HepG2 (cell line): ENCODE results near the gene CLIC3. TPM values are rescaled to one million over a fixed set of nuclear protein-coding genes. Genes with fewer than 3 reads are reported as not detected.

Experiments
- DNMT1 ChIP-seq: sonication (generic); formaldehyde crosslinking; IDR thresholded peaks from 2 replicates; pipeline ENCODE4 v1.5.1; 2020; ENCODE audit warnings: mild to moderate bottlenecking, missing genetic modification reagents
- EP300 ChIP-seq, 3 experiments: sonication (generic) in 1 of 3; formaldehyde crosslinking in 1 of 3; IDR thresholded peaks; 2 replicates each; pipeline versions ENCODE4 v1.5.1 to v1.6.1; 2011 to 2020; ENCODE audit warnings: low read depth in 2 of 3, low read length in 2 of 3, borderline replicate concordance in 1 of 3, improper control_type of control experiment in 1 of 3, mild to moderate bottlenecking in 1 of 3, missing genetic modification reagents in 1 of 3, moderate library complexity in 1 of 3
- HOXA5 ChIP-seq: sonication (generic); formaldehyde crosslinking; IDR thresholded peaks from 2 replicates; pipeline ENCODE4 v1.4.0; 2020; ENCODE audit warnings: missing genetic modification reagents
- JUND ChIP-seq: sonication (generic); formaldehyde crosslinking; IDR thresholded peaks from 2 replicates; pipeline ENCODE4 v1.8.0; 2022; ENCODE audit warnings: mild to moderate bottlenecking, missing genetic modification reagents
- KDM2A ChIP-seq: sonication (generic); formaldehyde crosslinking; IDR thresholded peaks from 2 replicates; pipeline ENCODE4 v1.4.0; 2020; ENCODE audit warnings: low read depth, missing genetic modification reagents, borderline replicate concordance
- NRL ChIP-seq: sonication (generic); formaldehyde crosslinking; IDR thresholded peaks from 2 replicates; pipeline ENCODE4 v1.5.0; 2020; ENCODE audit warnings: missing genetic modification reagents, mild to moderate bottlenecking, moderate library complexity, borderline replicate concordance
- SKI ChIP-seq: fragments of 450-650 bp; IDR thresholded peaks from one replicate; pipeline ENCODE4 v1.6.1; 2018; ENCODE audit warnings: mild to moderate bottlenecking; ENCODE audit not compliant: partially characterized antibody
- SP2 ChIP-seq: sonication (generic); formaldehyde crosslinking; IDR thresholded peaks from 2 replicates; pipeline ENCODE4 v1.5.1; 2020; ENCODE audit warnings: mild to moderate bottlenecking, missing genetic modification reagents
- U2AF2 ChIP-seq: fragments of 200-400 bp; formaldehyde crosslinking; IDR thresholded peaks from 2 replicates; pipeline ENCODE4 v1.6.1; 2017; ENCODE audit warnings: low read depth, mild to moderate bottlenecking, low read length
- ZC3H4 ChIP-seq: sonication (generic); formaldehyde crosslinking; IDR thresholded peaks from 2 replicates; pipeline ENCODE4 v1.4.0; 2020; ENCODE audit warnings: missing genetic modification reagents, borderline replicate concordance
- ZMAT3 ChIP-seq: sonication (generic); formaldehyde crosslinking; conservative IDR thresholded peaks from 2 replicates; pipeline ENCODE4 v1.7.0; 2021; ENCODE audit warnings: missing genetic modification reagents
- ZMYM3 ChIP-seq: sonication (generic); formaldehyde crosslinking; IDR thresholded peaks from 2 replicates; pipeline ENCODE4 v1.5.1; 2020; ENCODE audit warnings: mild to moderate bottlenecking, missing genetic modification reagents
- polyA plus RNA-seq, 8 experiments: library from polyadenylated mRNA; depleted of rRNA in 3 of 8; stranded (reverse) in 7 of 8; unstranded in 1 of 8; fragments of >200 nt; fragmentation: Illumina TruSeq in 4 of 8; extraction: Trizol in 4 of 8; gene quantifications; 2 replicates each; pipeline versions ENCODE4 v1.2.1 to v1.2.3, GENCODE V29; 2011 to 2016; ENCODE audit warnings: low read depth in 4 of 8, missing spikeins in 1 of 8, mixed read lengths in 1 of 8; ENCODE audit not compliant: insufficient read depth in 1 of 8
- total RNA-seq, 5 experiments: library from RNA; depleted of rRNA; stranded (reverse); fragments of >200 nt; fragmentation: Illumina TruSeq; extraction: Trizol; gene quantifications; 2 replicates each; pipeline ENCODE4 v1.2.3, GENCODE V29; 2016; ENCODE audit warnings: low read depth in 1 of 5
- TF ChIP-seq, protein P1 (sequence below): sonication (generic); formaldehyde crosslinking; IDR thresholded peaks from 2 replicates; pipeline ENCODE4 v1.4.0; 2020; ENCODE audit warnings: missing genetic modification reagents
- TF ChIP-seq, protein P2 (sequence below): sonication (generic); formaldehyde crosslinking; IDR thresholded peaks from 2 replicates; pipeline ENCODE4 v1.5.0; 2020; ENCODE audit warnings: mild to moderate bottlenecking, missing genetic modification reagents, moderate library complexity
- TF ChIP-seq, protein P3 (sequence below): sonication (generic); formaldehyde crosslinking; IDR thresholded peaks from 2 replicates; pipeline ENCODE4 v1.4.0; 2020; ENCODE audit warnings: mild to moderate bottlenecking, missing genetic modification reagents
- TF ChIP-seq, protein P4 (sequence below): sonication (generic); formaldehyde crosslinking; IDR thresholded peaks from 2 replicates; pipeline ENCODE4 v1.5.0; 2020; ENCODE audit warnings: mild to moderate bottlenecking, missing genetic modification reagents
- TF ChIP-seq, protein P5 (sequence below): IDR thresholded peaks from 2 replicates; pipeline ENCODE4 v1.6.1; 2016; ENCODE audit warnings: missing compliant biosample characterization, missing genetic modification reagents, borderline replicate concordance
- TF ChIP-seq, protein P6 (sequence below): sonication (generic); formaldehyde crosslinking; conservative IDR thresholded peaks from 2 replicates; pipeline ENCODE4 v1.5.0; 2020; ENCODE audit warnings: missing genetic modification reagents

The CLIC3 gene
- total and polyA plus RNA-seq, 2 of the 13 experiments (the other 11 are each of a cell fraction or from before 2014, with no cell fraction given): 0.51 to 1.5 TPM

DNA sequence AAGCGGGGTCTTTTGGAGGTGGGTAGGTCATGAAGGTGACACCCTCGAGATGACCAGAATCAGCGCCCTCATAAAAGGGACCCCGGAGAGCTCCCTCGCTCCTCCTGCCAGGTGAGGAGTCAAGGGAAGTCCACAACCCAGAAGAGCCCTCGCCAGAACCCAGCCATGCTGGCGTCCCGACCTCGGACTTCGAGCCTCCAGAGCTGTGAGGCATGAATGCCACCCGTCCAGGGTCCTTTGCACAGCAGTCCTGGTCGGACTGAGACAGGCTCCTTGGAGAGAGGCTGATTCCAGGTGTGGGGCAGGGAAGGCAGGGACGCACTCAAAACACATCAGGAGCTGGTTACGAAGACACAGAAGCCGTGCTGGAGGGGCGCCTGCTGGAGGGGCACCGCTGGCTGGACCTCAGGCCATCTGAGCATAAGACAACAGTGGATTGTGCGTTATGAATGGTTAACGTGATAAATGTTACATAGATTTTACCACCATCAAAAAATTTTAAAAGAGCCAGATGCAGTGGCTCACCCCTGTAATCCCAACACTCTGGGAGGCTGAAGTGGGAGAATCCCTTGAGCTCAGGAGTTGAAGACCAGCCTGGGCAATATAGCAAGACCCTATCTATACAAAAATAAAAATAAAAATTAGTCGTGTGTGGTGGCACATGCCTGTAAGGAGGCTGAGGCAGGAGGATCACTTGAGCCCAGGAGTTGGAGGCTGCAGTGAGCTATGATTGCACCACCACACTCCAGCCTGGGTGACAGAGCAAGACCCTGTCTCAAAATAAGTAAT is 5.7 kb upstream of the CLIC3 start (continued):
- TF ChIP-seq SKI: no peak
- TF ChIP-seq, protein P1, sequence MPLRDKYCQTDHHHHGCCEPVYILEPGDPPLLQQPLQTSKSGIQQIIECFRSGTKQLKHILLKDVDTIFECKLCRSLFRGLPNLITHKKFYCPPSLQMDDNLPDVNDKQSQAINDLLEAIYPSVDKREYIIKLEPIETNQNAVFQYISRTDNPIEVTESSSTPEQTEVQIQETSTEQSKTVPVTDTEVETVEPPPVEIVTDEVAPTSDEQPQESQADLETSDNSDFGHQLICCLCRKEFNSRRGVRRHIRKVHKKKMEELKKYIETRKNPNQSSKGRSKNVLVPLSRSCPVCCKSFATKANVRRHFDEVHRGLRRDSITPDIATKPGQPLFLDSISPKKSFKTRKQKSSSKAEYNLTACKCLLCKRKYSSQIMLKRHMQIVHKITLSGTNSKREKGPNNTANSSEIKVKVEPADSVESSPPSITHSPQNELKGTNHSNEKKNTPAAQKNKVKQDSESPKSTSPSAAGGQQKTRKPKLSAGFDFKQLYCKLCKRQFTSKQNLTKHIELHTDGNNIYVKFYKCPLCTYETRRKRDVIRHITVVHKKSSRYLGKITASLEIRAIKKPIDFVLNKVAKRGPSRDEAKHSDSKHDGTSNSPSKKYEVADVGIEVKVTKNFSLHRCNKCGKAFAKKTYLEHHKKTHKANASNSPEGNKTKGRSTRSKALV (CRISPR knock-in tag): no peak
- no peak for TF ChIP-seq JUND
- no peak for TF ChIP-seq ZMAT3 (CRISPR knock-in tag)
- TF ChIP-seq, protein P2, sequence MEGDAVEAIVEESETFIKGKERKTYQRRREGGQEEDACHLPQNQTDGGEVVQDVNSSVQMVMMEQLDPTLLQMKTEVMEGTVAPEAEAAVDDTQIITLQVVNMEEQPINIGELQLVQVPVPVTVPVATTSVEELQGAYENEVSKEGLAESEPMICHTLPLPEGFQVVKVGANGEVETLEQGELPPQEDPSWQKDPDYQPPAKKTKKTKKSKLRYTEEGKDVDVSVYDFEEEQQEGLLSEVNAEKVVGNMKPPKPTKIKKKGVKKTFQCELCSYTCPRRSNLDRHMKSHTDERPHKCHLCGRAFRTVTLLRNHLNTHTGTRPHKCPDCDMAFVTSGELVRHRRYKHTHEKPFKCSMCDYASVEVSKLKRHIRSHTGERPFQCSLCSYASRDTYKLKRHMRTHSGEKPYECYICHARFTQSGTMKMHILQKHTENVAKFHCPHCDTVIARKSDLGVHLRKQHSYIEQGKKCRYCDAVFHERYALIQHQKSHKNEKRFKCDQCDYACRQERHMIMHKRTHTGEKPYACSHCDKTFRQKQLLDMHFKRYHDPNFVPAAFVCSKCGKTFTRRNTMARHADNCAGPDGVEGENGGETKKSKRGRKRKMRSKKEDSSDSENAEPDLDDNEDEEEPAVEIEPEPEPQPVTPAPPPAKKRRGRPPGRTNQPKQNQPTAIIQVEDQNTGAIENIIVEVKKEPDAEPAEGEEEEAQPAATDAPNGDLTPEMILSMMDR: 0 out of 2 replicates have a peak, but pooled peaks have one; percentile 7
- TF ChIP-seq, protein P3, sequence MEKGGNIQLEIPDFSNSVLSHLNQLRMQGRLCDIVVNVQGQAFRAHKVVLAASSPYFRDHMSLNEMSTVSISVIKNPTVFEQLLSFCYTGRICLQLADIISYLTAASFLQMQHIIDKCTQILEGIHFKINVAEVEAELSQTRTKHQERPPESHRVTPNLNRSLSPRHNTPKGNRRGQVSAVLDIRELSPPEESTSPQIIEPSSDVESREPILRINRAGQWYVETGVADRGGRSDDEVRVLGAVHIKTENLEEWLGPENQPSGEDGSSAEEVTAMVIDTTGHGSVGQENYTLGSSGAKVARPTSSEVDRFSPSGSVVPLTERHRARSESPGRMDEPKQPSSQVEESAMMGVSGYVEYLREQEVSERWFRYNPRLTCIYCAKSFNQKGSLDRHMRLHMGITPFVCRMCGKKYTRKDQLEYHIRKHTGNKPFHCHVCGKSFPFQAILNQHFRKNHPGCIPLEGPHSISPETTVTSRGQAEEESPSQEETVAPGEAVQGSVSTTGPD (CRISPR knock-in tag): no peak
- TF ChIP-seq, protein P4, sequence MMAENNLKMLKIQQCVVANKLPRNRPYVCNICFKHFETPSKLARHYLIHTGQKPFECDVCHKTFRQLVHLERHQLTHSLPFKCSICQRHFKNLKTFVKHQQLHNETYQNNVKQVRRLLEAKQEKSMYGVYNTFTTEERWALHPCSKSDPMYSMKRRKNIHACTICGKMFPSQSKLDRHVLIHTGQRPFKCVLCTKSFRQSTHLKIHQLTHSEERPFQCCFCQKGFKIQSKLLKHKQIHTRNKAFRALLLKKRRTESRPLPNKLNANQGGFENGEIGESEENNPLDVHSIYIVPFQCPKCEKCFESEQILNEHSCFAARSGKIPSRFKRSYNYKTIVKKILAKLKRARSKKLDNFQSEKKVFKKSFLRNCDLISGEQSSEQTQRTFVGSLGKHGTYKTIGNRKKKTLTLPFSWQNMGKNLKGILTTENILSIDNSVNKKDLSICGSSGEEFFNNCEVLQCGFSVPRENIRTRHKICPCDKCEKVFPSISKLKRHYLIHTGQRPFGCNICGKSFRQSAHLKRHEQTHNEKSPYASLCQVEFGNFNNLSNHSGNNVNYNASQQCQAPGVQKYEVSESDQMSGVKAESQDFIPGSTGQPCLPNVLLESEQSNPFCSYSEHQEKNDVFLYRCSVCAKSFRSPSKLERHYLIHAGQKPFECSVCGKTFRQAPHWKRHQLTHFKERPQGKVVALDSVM: 0 out of 2 replicates have a peak, but pooled peaks have one; percentile 78
- TF ChIP-seq, protein P5, sequence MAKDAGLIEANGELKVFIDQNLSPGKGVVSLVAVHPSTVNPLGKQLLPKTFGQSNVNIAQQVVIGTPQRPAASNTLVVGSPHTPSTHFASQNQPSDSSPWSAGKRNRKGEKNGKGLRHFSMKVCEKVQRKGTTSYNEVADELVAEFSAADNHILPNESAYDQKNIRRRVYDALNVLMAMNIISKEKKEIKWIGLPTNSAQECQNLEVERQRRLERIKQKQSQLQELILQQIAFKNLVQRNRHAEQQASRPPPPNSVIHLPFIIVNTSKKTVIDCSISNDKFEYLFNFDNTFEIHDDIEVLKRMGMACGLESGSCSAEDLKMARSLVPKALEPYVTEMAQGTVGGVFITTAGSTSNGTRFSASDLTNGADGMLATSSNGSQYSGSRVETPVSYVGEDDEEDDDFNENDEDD: peak; percentile 65; the same call in 1 of the 2 replicates
- TF ChIP-seq, protein P6, sequence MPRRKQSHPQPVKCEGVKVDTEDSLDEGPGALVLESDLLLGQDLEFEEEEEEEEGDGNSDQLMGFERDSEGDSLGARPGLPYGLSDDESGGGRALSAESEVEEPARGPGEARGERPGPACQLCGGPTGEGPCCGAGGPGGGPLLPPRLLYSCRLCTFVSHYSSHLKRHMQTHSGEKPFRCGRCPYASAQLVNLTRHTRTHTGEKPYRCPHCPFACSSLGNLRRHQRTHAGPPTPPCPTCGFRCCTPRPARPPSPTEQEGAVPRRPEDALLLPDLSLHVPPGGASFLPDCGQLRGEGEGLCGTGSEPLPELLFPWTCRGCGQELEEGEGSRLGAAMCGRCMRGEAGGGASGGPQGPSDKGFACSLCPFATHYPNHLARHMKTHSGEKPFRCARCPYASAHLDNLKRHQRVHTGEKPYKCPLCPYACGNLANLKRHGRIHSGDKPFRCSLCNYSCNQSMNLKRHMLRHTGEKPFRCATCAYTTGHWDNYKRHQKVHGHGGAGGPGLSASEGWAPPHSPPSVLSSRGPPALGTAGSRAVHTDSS (CRISPR knock-in tag): no peak
- TF ChIP-seq U2AF2: no peak
- no peak for TF ChIP-seq HOXA5 (CRISPR knock-in tag)
- TF ChIP-seq ZC3H4 (CRISPR knock-in tag): no peak
- TF ChIP-seq EP300 (IDR thresholded peaks at IDR 0.05; ENCODE audit: low read depth in 2 of 2, low read length in 2 of 2): no peak
- TF ChIP-seq EP300 (CRISPR knock-in tag; IDR thresholded peaks at IDR 0.05; ENCODE audit: borderline replicate concordance): no peak
- no peak for TF ChIP-seq ZMYM3 (CRISPR knock-in tag)
- TF ChIP-seq KDM2A: peak; percentile 41; the same call in 1 of the 2 replicates
- no peak for TF ChIP-seq DNMT1
- TF ChIP-seq SP2: no peak
- TF ChIP-seq NRL: no peak
